Left forelimb (tissue), 1 donor: ENCODE data around the gene SNCB.

Experiments
- DNase-seq: peaks from one replicate; pipeline ENCODE4 v3.0.0-alpha.2; 2018; ENCODE audit warnings: low spot score

SNCB gene

DNA sequence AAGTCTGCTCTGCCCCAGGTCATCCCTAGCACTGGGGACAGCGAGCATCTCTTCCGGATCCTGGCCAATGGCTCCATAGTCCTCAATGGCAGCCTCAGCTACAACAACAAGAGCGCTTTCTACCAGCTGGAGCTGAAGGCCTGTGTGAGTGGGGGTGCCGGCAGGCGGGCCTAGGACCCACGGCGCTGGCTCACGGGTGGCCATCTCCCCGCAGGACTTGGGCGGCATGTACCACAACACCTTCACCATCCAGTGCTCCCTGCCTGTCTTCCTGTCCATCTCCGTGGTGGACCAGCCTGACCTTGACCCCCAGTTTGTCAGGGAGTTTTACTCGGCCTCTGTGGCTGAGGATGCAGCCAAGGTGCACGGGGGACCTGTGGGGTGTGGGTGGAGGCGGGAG, 55.3 kb downstream of the SNCB start:
- DNase-seq = no peak

DNA sequence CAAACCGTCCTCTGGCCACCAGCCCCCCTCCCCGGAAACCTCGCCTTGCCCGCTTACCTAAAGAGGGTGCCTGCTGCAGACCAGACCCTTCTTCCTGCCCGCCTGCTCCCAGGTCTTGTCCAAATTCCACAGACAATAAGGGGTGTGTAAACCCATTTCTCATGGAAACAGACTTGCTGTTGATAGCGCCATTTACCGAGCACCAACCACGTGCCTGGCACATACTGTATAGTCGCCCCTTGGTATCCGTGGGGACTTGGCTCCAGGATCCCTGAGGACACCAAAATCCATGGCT, 56.1 kb downstream of the SNCB start:
- DNase-seq = no peak

DNA sequence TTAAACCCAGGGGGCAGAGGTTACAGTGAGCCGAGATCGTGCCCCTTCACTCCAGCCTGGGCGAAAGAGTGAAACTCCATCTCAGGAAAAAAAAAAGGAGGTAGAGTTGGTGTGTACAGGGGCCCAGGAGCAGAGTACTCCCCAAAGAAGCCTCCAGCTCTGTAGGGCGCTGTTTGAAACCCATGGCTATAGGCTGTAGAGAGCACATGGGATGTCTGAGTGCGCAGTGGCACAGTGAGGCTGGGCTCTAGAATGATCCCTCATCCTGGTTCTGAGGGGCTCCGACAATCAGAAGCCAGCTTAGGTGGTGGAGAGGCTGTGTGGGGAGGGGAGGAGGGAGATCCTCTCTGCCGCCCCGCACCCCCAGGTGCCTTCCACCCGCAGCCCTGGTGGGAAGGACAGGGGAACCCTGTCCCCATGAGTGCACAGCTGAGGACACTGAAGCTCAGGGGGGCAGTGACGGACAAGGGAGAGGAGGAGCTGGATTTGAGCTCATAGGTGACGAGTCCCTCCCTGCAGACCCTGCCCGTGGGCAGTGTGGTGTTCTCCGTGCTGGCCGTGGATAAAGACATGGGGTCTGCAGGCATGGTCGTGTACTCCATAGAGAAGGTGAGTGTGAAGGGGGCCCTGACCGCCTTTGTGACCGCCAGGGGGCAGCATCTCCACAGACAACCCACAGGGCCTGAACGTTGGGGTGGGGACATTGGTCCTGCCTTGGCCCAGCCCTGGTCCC, 56.6 kb downstream of the SNCB start:
- no peak for DNase-seq
